Caco-2 (cell line): ENCODE measurements around the gene PRKAG1. TPM values are rescaled to one million over a fixed set of nuclear protein-coding genes. Genes with fewer than 3 reads are reported as not detected.

ENCODE experiments used
- BruUV-seq: library from RNA; stranded (reverse); fragments of 400-500 nt; replicated peaks from 2 replicates; lab custom pipeline; 2021; lab: Mats Ljungman, UMichigan
- CTCF ChIA-PET: fragments of 300-600 bp; sonication (Branson Sonifier 250); formaldehyde crosslinking; loops from one replicate; lab custom pipeline; 2022; ENCODE audit warnings: antibody characterized with exemption; lab: Charles Lee
- POLR2A ChIA-PET: fragments of 300-600 bp; sonication (Branson Sonifier 250); formaldehyde crosslinking; loops from one replicate; lab custom pipeline; 2022; ENCODE audit warnings: antibody characterized with exemption; lab: Charles Lee
- DNase-seq, 2 experiments: peaks; one replicate each; pipeline versions ENCODE4 v3.0.0 to v3.0.0-alpha.2; 2020 to 2022
- H3K27me3 ChIP-seq: replicated peaks from 2 replicates; pipeline ENCODE4 v1.6.0; 2011; ENCODE audit warnings: low read length; ENCODE audit not compliant: control insufficient read depth, insufficient read depth
- H3K36me3 ChIP-seq: 2 replicates; pipeline ENCODE4 v1.5.1; 2011; ENCODE audit warnings: low read length; ENCODE audit not compliant: control insufficient read depth, insufficient read depth
- H3K4me1 ChIP-seq: fragments of 250-450 bp; sonication (Bioruptor Pico); 2 replicates; pipeline ENCODE4 v1.5.1; 2020; ENCODE audit warnings: mild to moderate bottlenecking
- H3K4me3 ChIP-seq: 2 replicates; pipeline ENCODE4 v1.5.1; 2011; ENCODE audit warnings: low read depth, mild to moderate bottlenecking, control low read depth, low read length
- H3K9me3 ChIP-seq: fragments of 250-450 bp; sonication (Bioruptor Pico); 2 replicates; pipeline ENCODE4 v1.5.1; 2020; ENCODE audit warnings: mild to moderate bottlenecking, moderate library complexity
- H3K27ac Mint-ChIP-seq: one replicate; pipeline ENCODE4 v1.8.0; 2022; ENCODE audit warnings: mixed read lengths; ENCODE audit not compliant: unreplicated experiment
- H3K27me3 Mint-ChIP-seq: one replicate; pipeline ENCODE4 v1.8.0; 2022; ENCODE audit warnings: mixed read lengths; ENCODE audit not compliant: insufficient read depth, unreplicated experiment
- H3K36me3 Mint-ChIP-seq: one replicate; pipeline ENCODE4 v1.8.0; 2022; ENCODE audit warnings: mild to moderate bottlenecking, mixed read lengths; ENCODE audit not compliant: insufficient read depth, unreplicated experiment
- H3K4me1 Mint-ChIP-seq: one replicate; pipeline ENCODE4 v1.8.0; 2022; ENCODE audit warnings: low read depth, mixed read lengths; ENCODE audit not compliant: unreplicated experiment
- H3K4me3 Mint-ChIP-seq: one replicate; pipeline ENCODE4 v1.8.0; 2022; ENCODE audit warnings: mild to moderate bottlenecking, moderate library complexity, mixed read lengths; ENCODE audit not compliant: unreplicated experiment
- H3K9me3 Mint-ChIP-seq: one replicate; pipeline ENCODE4 v1.8.0; 2022; ENCODE audit warnings: mixed read lengths; ENCODE audit not compliant: unreplicated experiment
- CTCF ChIP-seq, 2 experiments: fragments of 200-600 bp in 1 of 2; IDR thresholded peaks; 1 replicate in 1 of 2; 2 replicates in 1 of 2; pipeline versions ENCODE4 v1.5.1 to v1.8.0; 2011 to 2022; ENCODE audit warnings: antibody characterized with exemption in 1 of 2, control low read depth in 1 of 2, inconsistent platforms in 1 of 2, low read depth in 1 of 2, low read length in 1 of 2, mild to moderate bottlenecking in 1 of 2, moderate library complexity in 1 of 2; ENCODE audit not compliant: insufficient read depth in 1 of 2, severe bottlenecking in 1 of 2, unreplicated experiment in 1 of 2
- intact Hi-C: fragments of 100-400 bp; cut with micrococcal nuclease; formaldehyde crosslinking; loops from one replicate; pipeline ENCODE4 v1.10.0; 2022; ENCODE audit not compliant: unreplicated experiment
- total RNA-seq: library from RNA; stranded (reverse); gene quantifications from 2 replicates; pipeline ENCODE4 v1.2.3, GENCODE V29; 2022

PRKAG1 gene
- total RNA-seq, 1 experiment from 2014 or later: 60.3 TPM

GRCh38 chr12:48967991-48968390, 50.6 kb downstream of the PRKAG1 start:
- TF ChIP-seq CTCF (IDR thresholded peaks at IDR 0.05; ENCODE audit: insufficient read depth in 1 of 2, low read depth in 1 of 2, low read length in 1 of 2, severe bottlenecking in 1 of 2, unreplicated experiment in 1 of 2): no peak
- H3K4me1 Mint-ChIP-seq: peaks cover 18% of the 10 kb centered on the region
- intact Hi-C loops: no loop called here

DNA sequence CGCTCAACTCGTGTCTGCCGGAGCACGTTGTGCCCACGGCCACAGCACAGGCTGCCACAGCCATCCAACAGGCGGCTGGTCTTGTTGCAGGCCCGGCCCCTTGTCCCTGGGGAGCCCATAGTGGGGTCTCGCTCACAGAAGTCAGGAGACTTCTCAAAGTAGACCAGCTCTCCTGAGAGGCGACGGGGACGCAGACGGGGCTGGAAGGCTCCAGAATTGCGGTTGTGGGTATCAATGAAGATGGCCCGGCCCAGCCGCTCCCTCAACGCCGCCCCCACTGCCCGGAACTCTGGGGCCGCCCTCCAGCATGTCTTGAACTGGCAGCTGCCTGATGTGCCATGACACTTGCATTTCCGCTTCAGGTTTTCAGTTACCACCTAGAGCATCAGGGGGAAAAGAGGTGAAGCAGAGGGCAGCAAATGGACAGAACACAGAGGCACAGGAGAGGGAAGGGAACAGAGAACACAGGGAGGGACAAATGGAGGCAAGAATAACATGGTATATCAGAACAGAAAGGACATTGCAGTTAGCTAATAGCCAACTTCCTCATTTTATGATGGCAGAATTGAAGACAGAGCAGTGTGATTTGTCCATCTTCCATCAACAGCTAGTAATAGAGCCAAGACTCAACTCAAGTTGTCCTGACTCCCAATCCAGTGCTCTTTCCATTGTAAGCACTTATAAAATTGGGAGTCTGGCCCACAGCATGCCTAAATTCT, 52.2 kb downstream of the PRKAG1 start:
- H3K27me3 Mint-ChIP-seq: no peaks in the 10 kb centered on the region
- Histone ChIP-seq H3K36me3 (no peaks in the 10 kb centered on the region), H3K4me3 (no peak overlapping the region), H3K4me1 (peaks cover 20% of the 10 kb centered on the region), H3K27me3 (no peaks in the 10 kb centered on the region), H3K9me3 (no peaks in the 10 kb centered on the region)
- no peaks in the 10 kb centered on the region for H3K36me3 Mint-ChIP-seq
- ChIA-PET POLR2A (interaction anchor here (0.6 to 1.1 kb wide), 3 partner anchors 7 to 22 kb away, joined by 3 to 5 read pairs (median 3); partner anchors contain the start of gene ARF3), CTCF (interaction anchor here (0.5 to 2.6 kb wide), 4 partner anchors 15 to 656 kb away, joined by 4 to 8 read pairs (median 6); no protein-coding TSS in a partner anchor)
- H3K4me3 Mint-ChIP-seq: no peak overlapping the region
- DNase-seq: no peak
- H3K4me1 Mint-ChIP-seq: peaks cover 16% of the 10 kb centered on the region
- no peak overlapping the region for H3K27ac Mint-ChIP-seq
- no peaks in the 10 kb centered on the region for H3K9me3 Mint-ChIP-seq
- TF ChIP-seq CTCF (IDR thresholded peaks at IDR 0.05; ENCODE audit: insufficient read depth in 1 of 2, low read depth in 1 of 2, low read length in 1 of 2, severe bottlenecking in 1 of 2, unreplicated experiment in 1 of 2): no peak
- intact Hi-C loops: no loop called here
- no TSS peak for BruUV-seq

More at GRCh38 chr12:48967991-48968390, 50.6 kb downstream of the PRKAG1 start:
- no peaks in the 10 kb centered on the region for H3K36me3 Mint-ChIP-seq
- H3K27ac Mint-ChIP-seq: no peak overlapping the region
- H3K36me3 ChIP-seq: no peaks in the 10 kb centered on the region
- no peak overlapping the region for H3K4me3 Mint-ChIP-seq
- ChIA-PET POLR2A (no interaction called here), CTCF (interaction anchor here (1.1 to 2.6 kb wide), 6 partner anchors 10 to 29 kb away, joined by 3 to 8 read pairs (median 6); partner anchors contain the start of gene WNT1)
- H3K4me1 ChIP-seq: peaks cover 25% of the 10 kb centered on the region
- H3K9me3 Mint-ChIP-seq: no peaks in the 10 kb centered on the region
- no peak overlapping the region for H3K4me3 ChIP-seq
- DNase-seq: no peak
- no TSS peak for BruUV-seq
- no peaks in the 10 kb centered on the region for H3K9me3 ChIP-seq
- no peaks in the 10 kb centered on the region for H3K27me3 Mint-ChIP-seq
- no peaks in the 10 kb centered on the region for H3K27me3 ChIP-seq

GRCh38 chr12:48965298-48965838, 53.2 kb downstream of the PRKAG1 start:
- Mint-ChIP-seq H3K4me3 (no peak overlapping the region), H3K4me1 (peaks cover 6% of the 10 kb centered on the region), H3K27me3 (no peaks in the 10 kb centered on the region), H3K36me3 (no peaks in the 10 kb centered on the region), H3K9me3 (no peaks in the 10 kb centered on the region), H3K27ac (no peak overlapping the region)
- Histone ChIP-seq H3K4me3 (no peak overlapping the region), H3K36me3 (no peaks in the 10 kb centered on the region), H3K4me1 (peaks cover 15% of the 10 kb centered on the region), H3K27me3 (no peaks in the 10 kb centered on the region), H3K9me3 (no peaks in the 10 kb centered on the region)
- no TSS peak for BruUV-seq
- POLR2A ChIA-PET: no interaction called here
- peak; percentile 48 to 72 for TF ChIP-seq CTCF (IDR thresholded peaks at IDR 0.05; ENCODE audit: insufficient read depth in 1 of 2, low read depth in 1 of 2, low read length in 1 of 2, severe bottlenecking in 1 of 2, unreplicated experiment in 1 of 2)
- peak in 1 of 2 experiments; percentile 59 for DNase-seq
- intact Hi-C loops: loop anchor here (1.0 kb wide), 1 partner anchor 30 kb away; no protein-coding TSS in a partner anchor
- CTCF ChIA-PET: no interaction called here
